Stimulated activated CD4-positive, alpha-beta T cell treated with anti-CD3 and anti-CD28 coated beads, TNF-alpha, amount 100 ng/mL, for 48 hours (primary cell): ENCODE results near the gene MYL5.
A peak's percentile ranks its signal among the peaks of the same experiment; 100 is the strongest.
"Not testable (repeated sequence)": the region's sequence is repeated elsewhere in the genome, so short reads cannot be mapped to it uniquely, and the experiment has no call there.

Experiments
- DNase-seq, 3 donors: peaks; one replicate each; pipeline ENCODE4 v3.0.0-alpha.2; 2020; ENCODE audit warnings: low read depth in 3 of 3

Gene MYL5

GRCh38 chr4:656436-657337, 17.7 kb upstream of the MYL5 start:
- DNase-seq: no peak

GRCh38 chr4:657338-657833, 17.0 kb upstream of the MYL5 start:
- no peak for DNase-seq

- DNase-seq: no peak
Observed at GRCh38 chr4:657834-658667, 16.3 kb upstream of the MYL5 start.

- no peak for DNase-seq
Observed at GRCh38 chr4:658681-659667, 15.4 kb upstream of the MYL5 start.

GRCh38 chr4:659851-660250, 14.5 kb upstream of the MYL5 start:
- DNase-seq: no peak

- no peak for DNase-seq
Observed at GRCh38 chr4:660401-660800, 13.9 kb upstream of the MYL5 start.

- no peak for DNase-seq
Observed at GRCh38 chr4:661231-661630, 13.1 kb upstream of the MYL5 start.

- DNase-seq: no peak
Observed at GRCh38 chr4:661881-662761, 12.2 kb upstream of the MYL5 start.

- DNase-seq: no peak
Observed at GRCh38 chr4:663046-663437, 11.3 kb upstream of the MYL5 start.

- peak in 2 of 3 donors; percentile 55 to 75 for DNase-seq
Observed at GRCh38 chr4:663438-664428, 10.6 kb upstream of the MYL5 start.

GRCh38 chr4:664713-665231, 9.6 kb upstream of the MYL5 start:
- no peak for DNase-seq

- DNase-seq: no peak
Observed at GRCh38 chr4:665381-665750, 9.0 kb upstream of the MYL5 start.

GRCh38 chr4:665751-666435, 8.4 kb upstream of the MYL5 start:
- no peak for DNase-seq

- DNase-seq: no peak
Observed at GRCh38 chr4:666436-666810, 7.9 kb upstream of the MYL5 start.

GRCh38 chr4:666822-667544, 7.4 kb upstream of the MYL5 start:
- DNase-seq: no peak

- no peak for DNase-seq
Observed at GRCh38 chr4:667545-667925, 6.8 kb upstream of the MYL5 start.

- DNase-seq: not testable (repeated sequence)
Observed at GRCh38 chr4:668219-668618, 6.1 kb upstream of the MYL5 start.
